CD4-positive, alpha-beta T cell (primary cell): Measurements from ENCODE around the gene GMEB2. TPM values are rescaled to one million over a fixed set of nuclear protein-coding genes. Genes with fewer than 3 reads are reported as not detected.
"Not testable (repeated sequence)": the region's sequence is repeated elsewhere in the genome, so short reads cannot be mapped to it uniquely, and the experiment has no call there.

ENCODE experiments used
- ATAC-seq: fragments of 200-7000 bp; cut with Tn5 transposase; one replicate; pipeline ENCODE4 v1.10.0; 2022; ENCODE audit warnings: mild to moderate bottlenecking; ENCODE audit not compliant: poor library complexity
- CTCF ChIA-PET: fragments of 350-600 bp; sonication (Branson Sonifier 250); formaldehyde crosslinking; loops from one replicate; lab custom pipeline; 2021; ENCODE audit warnings: antibody characterized with exemption, inconsistent platforms; lab: Charles Lee
- POLR2A ChIA-PET: fragments of 350-600 bp; sonication (Branson Sonifier 250); formaldehyde crosslinking; loops from one replicate; lab custom pipeline; 2021; ENCODE audit warnings: antibody characterized with exemption, inconsistent platforms; lab: Charles Lee
- DNase-seq, 14 experiments: peaks; one replicate each; pipeline ENCODE4 v3.0.0-alpha.2; 2013 to 2020; ENCODE audit warnings: mixed read lengths in 2 of 14
- H3K27ac ChIP-seq, 2 donors: one replicate each; pipeline versions ENCODE4 v1.5.1 to v1.7.0; 2013; ENCODE audit warnings: low read length in 2 of 2, low read depth in 1 of 2, mild to moderate bottlenecking in 1 of 2
- H3K27me3 ChIP-seq, 2 experiments: 1 replicate in 1 of 2; 2 replicates in 1 of 2; pipeline versions ENCODE4 v1.6.1 to v1.7.0; 2013; ENCODE audit warnings: low read length in 2 of 2, control low read depth in 1 of 2, mild to moderate bottlenecking in 1 of 2, moderate library complexity in 1 of 2; ENCODE audit not compliant: insufficient read depth in 2 of 2, control insufficient read depth in 1 of 2
- H3K36me3 ChIP-seq: one replicate; pipeline ENCODE4 v1.6.1; 2013; ENCODE audit warnings: low read length, control low read depth; ENCODE audit not compliant: insufficient read depth
- H3K4me1 ChIP-seq: one replicate; pipeline ENCODE4 v1.6.1; 2013; ENCODE audit warnings: low read length, control low read depth; ENCODE audit not compliant: insufficient read depth
- H3K4me3 ChIP-seq: one replicate; pipeline ENCODE4 v1.5.1; 2013; ENCODE audit warnings: mild to moderate bottlenecking, low read length, moderate library complexity
- H3K9me3 ChIP-seq, 2 experiments: 1 replicate in 1 of 2; 2 replicates in 1 of 2; pipeline versions ENCODE4 v1.6.1 to v1.7.0; 2013; ENCODE audit warnings: low read length in 2 of 2, mild to moderate bottlenecking in 2 of 2, control low read depth in 1 of 2, moderate library complexity in 1 of 2; ENCODE audit not compliant: control insufficient read depth in 1 of 2, insufficient read depth in 1 of 2
- H3K27ac Mint-ChIP-seq: one replicate; pipeline ENCODE4 v1.8.0; 2020; ENCODE audit warnings: mixed read lengths
- H3K27me3 Mint-ChIP-seq: one replicate; pipeline ENCODE4 v1.8.0; 2021; ENCODE audit warnings: mixed read lengths
- H3K36me3 Mint-ChIP-seq: one replicate; pipeline ENCODE4 v1.8.0; 2021; ENCODE audit warnings: low read depth, mixed read lengths
- H3K4me1 Mint-ChIP-seq: one replicate; pipeline ENCODE4 v1.8.0; 2021; ENCODE audit warnings: low read depth, mixed read lengths
- H3K4me3 Mint-ChIP-seq: one replicate; pipeline ENCODE4 v1.8.0; 2020; ENCODE audit warnings: mild to moderate bottlenecking, mixed read lengths
- H3K9me3 Mint-ChIP-seq: one replicate; pipeline ENCODE4 v1.8.0; 2020; ENCODE audit warnings: mixed read lengths
- CTCF ChIP-seq: fragments of 200-600 bp; IDR thresholded peaks from one replicate; pipeline ENCODE4 v1.8.0; 2022; ENCODE audit warnings: antibody characterized with exemption, mild to moderate bottlenecking
- intact Hi-C, 2 experiments: fragments of 100-400 bp; cut with DNase I in 1 of 2; cut with micrococcal nuclease in 1 of 2; formaldehyde crosslinking; loops; one replicate each; pipeline versions ENCODE4 v1.15.1 to v1.9.0; 2023 to 2025; cut with DNase I, micrococcal nuclease
- total RNA-seq, 174 experiments: library from RNA in 2 of 174; stranded (reverse) in 2 of 174; gene quantifications; one replicate each; pipeline ENCODE4 v1.2.3 and lab custom pipeline; 2021 to 2026

Gene GMEB2
- total RNA-seq, 2 experiments from 2014 or later = 32.9 to 34.0 TPM

DNA sequence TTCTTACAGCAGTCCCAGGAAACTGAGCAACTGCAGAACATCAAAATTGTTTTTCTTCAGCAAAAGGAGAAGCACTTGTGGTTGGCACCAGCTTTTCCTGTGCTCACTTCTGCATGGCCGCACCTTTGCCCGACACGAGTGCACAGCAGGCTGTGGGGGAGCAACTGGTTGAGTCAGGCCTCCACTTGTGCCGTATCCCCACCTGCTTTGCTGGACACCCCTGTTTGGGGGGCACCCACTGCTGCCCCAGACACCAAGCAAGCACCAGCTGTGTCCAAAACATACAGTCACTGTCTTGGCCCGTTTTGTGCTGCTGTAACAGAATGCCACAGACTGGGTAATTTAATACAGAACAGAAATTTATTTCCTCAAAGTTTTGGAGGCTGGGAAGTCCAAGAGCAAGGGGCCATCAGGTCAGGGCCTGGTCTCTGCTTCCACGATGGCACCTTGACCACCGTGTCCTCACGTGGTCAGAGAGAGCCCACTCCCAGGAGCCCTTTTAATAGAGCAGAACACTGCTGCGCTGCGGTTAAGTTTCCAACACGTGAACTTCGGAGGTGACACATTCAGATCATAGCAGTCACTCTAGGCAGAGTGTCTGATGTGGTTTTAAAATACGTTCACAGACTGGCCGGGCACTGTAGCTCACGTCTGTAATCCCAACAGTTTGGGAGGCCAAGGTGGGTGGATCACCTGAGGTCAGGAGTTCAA, 8.7 kb upstream of the GMEB2 start:
- ChIA-PET CTCF (interaction anchor here (1.2 to 1.6 kb wide), 2 partner anchors 8 to 98 kb away, joined by 5 to 6 read pairs; partner anchors contain the start of gene GMEB2), POLR2A (interaction anchor here (0.9 to 8.9 kb wide), 17 partner anchors 9 to 443 kb away, joined by 3 to 449 read pairs (median 5); partner anchors contain the start of genes GMEB2, HELZ2, LIME1 and PTK6)
- peak overlapping the region; percentile 77 to 85 for H3K27ac ChIP-seq
- ATAC-seq (peak; percentile 57), DNase-seq (peak; percentile 66 to 93 (median 76))
- intact Hi-C loops = loop anchor here in 1 of 2 experiments (1.0 to 5.0 kb wide), 2 partner anchors 8 to 98 kb away; partner anchors contain the start of genes GMEB2 and PTK6
- no peaks in the 10 kb centered on the region for H3K9me3 ChIP-seq
- no peaks in the 10 kb centered on the region for H3K36me3 ChIP-seq
- H3K4me1 Mint-ChIP-seq = peaks cover 62% of the 10 kb centered on the region
- H3K4me3 Mint-ChIP-seq = peak overlapping the region; percentile 88
- peaks cover 93% of the 10 kb centered on the region for H3K4me1 ChIP-seq
- no peaks in the 10 kb centered on the region for H3K27me3 Mint-ChIP-seq
- H3K27me3 ChIP-seq = no peaks in the 10 kb centered on the region
- H3K9me3 Mint-ChIP-seq = no peaks in the 10 kb centered on the region
- no peak for TF ChIP-seq CTCF
- H3K27ac Mint-ChIP-seq = peak overlapping the region; percentile 100
- H3K4me3 ChIP-seq = peak overlapping the region; percentile 40
- peaks cover 31% of the 10 kb centered on the region for H3K36me3 Mint-ChIP-seq

DNA sequence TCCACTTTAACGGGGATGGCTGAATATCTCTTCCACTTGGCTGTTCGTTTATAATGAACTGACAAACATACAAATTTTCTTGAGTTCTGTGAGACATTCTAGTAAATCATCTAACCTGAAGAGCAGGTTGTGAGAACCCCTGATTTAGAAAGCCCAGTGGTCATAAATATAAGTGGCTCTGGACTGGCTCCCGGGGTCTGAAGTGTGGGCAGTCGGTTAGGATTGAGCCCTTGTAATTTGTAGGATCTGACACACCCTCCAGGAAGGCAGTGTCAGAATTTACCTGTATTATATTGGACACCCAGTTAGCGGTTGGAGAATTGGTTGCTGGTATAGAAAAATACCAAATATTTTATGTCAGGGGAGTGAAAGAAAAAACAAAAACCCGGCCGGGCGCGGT, 6.8 kb upstream of the GMEB2 start:
- Mint-ChIP-seq H3K9me3 (no peaks in the 10 kb centered on the region), H3K36me3 (peaks cover 30% of the 10 kb centered on the region), H3K4me3 (peak overlapping the region; percentile 57), H3K27ac (peak overlapping the region; percentile 100), H3K4me1 (peaks cover 60% of the 10 kb centered on the region), H3K27me3 (no peaks in the 10 kb centered on the region)
- CTCF ChIA-PET = no interaction called here
- Histone ChIP-seq H3K4me3 (no peak overlapping the region), H3K9me3 (no peaks in the 10 kb centered on the region), H3K27ac (peak overlapping the region in 1 of 2 donors; percentile 38), H3K27me3 (no peaks in the 10 kb centered on the region), H3K36me3 (peaks cover 3% of the 10 kb centered on the region), H3K4me1 (peaks cover 95% of the 10 kb centered on the region)
- no peak for DNase-seq
- ATAC-seq = no peak
- POLR2A ChIA-PET = interaction anchor here (1.0 kb wide), 1 partner anchor 263 kb away, joined by 3 read pairs; no protein-coding TSS in a partner anchor
- TF ChIP-seq CTCF = no peak
- intact Hi-C loops = no loop called here

DNA sequence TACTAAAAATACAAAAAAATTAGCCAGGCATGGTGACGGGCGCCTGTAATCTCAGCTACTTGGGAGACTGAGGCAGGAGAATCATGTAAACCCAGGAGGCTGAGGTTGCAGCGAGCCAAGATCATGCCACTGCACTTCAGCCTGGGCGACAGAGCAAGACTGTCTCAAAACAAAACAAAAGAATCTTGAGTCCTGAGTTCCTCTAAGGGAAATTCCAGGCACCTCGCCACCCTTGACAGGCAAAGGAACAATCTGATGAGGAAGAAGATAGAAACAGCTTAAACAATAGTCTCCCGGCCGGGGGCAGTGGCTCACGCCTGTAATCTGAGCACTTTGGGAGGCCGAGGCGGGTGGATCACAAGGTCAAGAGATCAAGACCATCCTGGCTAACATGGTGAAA, 4.5 kb upstream of the GMEB2 start:
- peak in 1 of 14 experiments; percentile 0 for DNase-seq
- Mint-ChIP-seq H3K27ac (peak overlapping the region; percentile 79), H3K4me1 (peaks cover 52% of the 10 kb centered on the region), H3K36me3 (peaks cover 35% of the 10 kb centered on the region)
- H3K4me3 Mint-ChIP-seq, H3K9me3 ChIP-seq, ATAC-seq, intact Hi-C loops, H3K27me3 Mint-ChIP-seq, H3K27ac ChIP-seq, H3K9me3 Mint-ChIP-seq, H3K4me3 ChIP-seq, H3K36me3 ChIP-seq, H3K27me3 ChIP-seq: not testable (repeated sequence)
- ChIA-PET CTCF (interaction anchor here (1.6 kb wide), 1 partner anchor 11 kb away, joined by 6 read pairs; no protein-coding TSS in a partner anchor), POLR2A (interaction anchor here (0.8 to 13.6 kb wide), 5 partner anchors 7 to 110 kb away, joined by 3 to 449 read pairs (median 3); partner anchors contain the start of gene SLC2A4RG)
- H3K4me1 ChIP-seq = peaks cover 81% of the 10 kb centered on the region

GRCh38 chr20:63630956-63631355, 4.1 kb upstream of the GMEB2 start:
- H3K27me3 Mint-ChIP-seq, H3K27ac ChIP-seq, H3K4me3 ChIP-seq, H3K9me3 Mint-ChIP-seq, H3K9me3 ChIP-seq, intact Hi-C loops, H3K27me3 ChIP-seq, H3K36me3 ChIP-seq, ATAC-seq, DNase-seq: not testable (repeated sequence)
- POLR2A ChIA-PET = interaction anchor here (0.8 to 13.6 kb wide), 5 partner anchors 8 to 110 kb away, joined by 3 to 449 read pairs (median 3); partner anchors contain the start of gene SLC2A4RG
- CTCF ChIA-PET = interaction anchor here (1.6 kb wide), 1 partner anchor 11 kb away, joined by 6 read pairs; no protein-coding TSS in a partner anchor
- H3K4me1 Mint-ChIP-seq = peaks cover 52% of the 10 kb centered on the region
- H3K36me3 Mint-ChIP-seq = peaks cover 35% of the 10 kb centered on the region
- H3K27ac Mint-ChIP-seq = peak overlapping the region; percentile 79
- peaks cover 78% of the 10 kb centered on the region for H3K4me1 ChIP-seq
- peak overlapping the region; percentile 45 for H3K4me3 Mint-ChIP-seq
